GM18519 (cell line): ENCODE results near the gene SEC63.
"Not testable (repeated sequence)": the region's sequence is repeated elsewhere in the genome, so short reads cannot be mapped to it uniquely, and the experiment has no call there.

ENCODE experiments used
- ATAC-seq: cut with Tn5 transposase; IDR thresholded peaks from one replicate; pipeline ENCODE4 v1.9.1; 2021; ENCODE audit warnings: mild to moderate bottlenecking, moderate library complexity; ENCODE audit not compliant: unreplicated experiment, low FRiP score

SEC63 gene

GRCh38 chr6:107973594-107973993 is 15.6 kb upstream of the SEC63 start:
- no peak for ATAC-seq

- ATAC-seq: no peak
Measured at GRCh38 chr6:107972413-107973096, 14.5 kb upstream of the SEC63 start.

DNA sequence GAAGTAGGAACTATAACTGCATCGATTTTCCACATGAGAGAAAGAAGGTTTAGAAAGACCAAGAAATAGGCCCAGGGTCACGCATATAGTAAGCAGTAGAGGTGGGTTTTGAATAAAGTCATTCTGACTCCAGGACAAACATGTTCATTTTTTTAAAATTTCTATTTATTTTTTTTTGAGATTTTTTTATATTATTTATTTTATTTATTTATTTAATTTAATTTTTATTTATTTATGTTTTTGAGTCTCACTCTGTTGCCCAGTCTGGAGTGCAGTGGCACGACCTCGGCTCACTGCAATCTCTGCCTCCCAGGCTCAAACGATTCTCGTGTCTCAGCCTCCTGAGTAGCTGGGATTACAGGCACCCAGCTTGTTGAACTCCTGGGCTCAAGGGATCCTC is 13.2 kb upstream of the SEC63 start:
- no peak for ATAC-seq

DNA sequence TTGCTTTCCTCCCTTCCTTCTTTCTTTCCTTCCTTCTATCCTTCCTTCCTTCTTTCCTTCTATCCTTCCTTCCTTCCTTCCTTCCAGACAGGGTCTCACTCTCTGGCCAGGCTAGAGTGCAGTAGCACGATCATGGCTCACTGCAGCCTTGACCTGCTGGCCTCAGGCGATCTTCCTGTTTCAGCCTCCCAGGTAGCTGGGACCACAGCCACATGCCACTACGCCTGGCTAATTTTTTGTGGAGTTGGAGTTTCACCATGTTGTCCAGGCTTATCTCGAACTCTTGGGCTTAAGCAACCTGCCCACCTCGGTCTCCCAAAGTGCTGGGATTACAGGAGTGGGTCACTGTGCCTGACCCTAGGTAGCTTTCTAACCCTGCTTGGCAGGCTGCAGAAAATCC is 12.2 kb upstream of the SEC63 start:
- ATAC-seq: no peak

DNA sequence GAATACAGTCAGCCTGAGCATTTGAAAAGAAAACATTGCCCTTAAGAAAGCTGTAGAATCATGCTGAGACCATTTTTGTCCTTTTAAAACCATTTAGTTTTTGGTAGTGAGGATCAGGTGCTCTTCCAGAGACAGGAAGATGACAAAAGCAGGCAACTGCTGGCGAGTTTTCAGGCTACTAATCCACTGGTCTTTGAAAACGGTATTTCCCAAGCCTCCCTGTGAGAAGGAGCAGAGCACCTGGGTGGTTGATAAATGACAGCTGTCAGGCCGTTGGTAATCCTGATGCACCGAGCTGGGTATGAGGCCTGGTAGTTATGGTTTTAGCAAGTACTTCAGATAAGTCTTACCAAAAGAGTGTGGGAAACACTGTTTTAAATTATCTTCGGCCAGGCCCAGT is 10.1 kb upstream of the SEC63 start:
- ATAC-seq: no peak

DNA sequence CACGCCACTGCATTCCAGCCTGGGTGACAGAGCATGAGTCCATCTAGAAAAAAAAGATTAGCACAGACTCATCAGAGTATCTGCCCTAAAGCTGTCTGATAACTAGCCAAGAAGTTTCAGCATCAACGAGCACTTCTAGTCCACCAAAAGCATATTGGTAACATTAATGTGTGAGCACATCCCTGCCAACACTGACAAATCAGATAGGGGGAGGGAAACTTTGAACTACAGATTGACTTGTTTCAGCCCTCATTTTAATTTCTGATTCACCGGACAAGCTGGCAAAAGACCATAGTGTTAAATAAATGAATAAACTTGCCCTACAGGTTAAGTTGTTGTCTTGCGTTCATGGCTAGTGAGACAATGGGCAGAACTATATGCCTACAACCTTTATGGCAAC is 7.7 kb upstream of the SEC63 start:
- ATAC-seq: no peak

DNA sequence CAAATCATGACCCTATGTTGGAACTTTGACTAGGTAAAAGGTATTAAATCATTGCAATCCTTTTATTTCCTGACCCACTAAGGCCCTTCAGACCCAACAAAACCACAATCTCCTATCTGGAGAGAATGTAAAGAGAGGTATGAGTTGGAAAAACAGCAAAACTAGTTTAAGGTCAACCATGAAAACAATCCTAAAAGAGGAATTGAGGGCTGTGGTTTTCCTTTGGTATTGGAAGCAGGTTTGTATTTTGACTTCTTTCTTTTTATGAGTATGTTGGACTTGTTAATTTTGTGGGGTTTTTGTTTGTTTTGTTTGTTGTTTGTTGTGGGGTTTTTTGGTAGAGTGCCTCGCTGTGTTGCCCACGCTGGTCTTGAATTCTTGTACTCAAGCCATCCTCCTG is 4.7 kb upstream of the SEC63 start:
- no peak for ATAC-seq

GRCh38 chr6:107959392-107959791 is 1.4 kb upstream of the SEC63 start:
- ATAC-seq: no peak

- not testable (repeated sequence) for ATAC-seq
Measured at GRCh38 chr6:107958689-107959362, 818 bp upstream of the SEC63 start.

GRCh38 chr6:107957308-107957908 is 600 bp downstream of the SEC63 start:
- peak; percentile 4 for ATAC-seq

DNA sequence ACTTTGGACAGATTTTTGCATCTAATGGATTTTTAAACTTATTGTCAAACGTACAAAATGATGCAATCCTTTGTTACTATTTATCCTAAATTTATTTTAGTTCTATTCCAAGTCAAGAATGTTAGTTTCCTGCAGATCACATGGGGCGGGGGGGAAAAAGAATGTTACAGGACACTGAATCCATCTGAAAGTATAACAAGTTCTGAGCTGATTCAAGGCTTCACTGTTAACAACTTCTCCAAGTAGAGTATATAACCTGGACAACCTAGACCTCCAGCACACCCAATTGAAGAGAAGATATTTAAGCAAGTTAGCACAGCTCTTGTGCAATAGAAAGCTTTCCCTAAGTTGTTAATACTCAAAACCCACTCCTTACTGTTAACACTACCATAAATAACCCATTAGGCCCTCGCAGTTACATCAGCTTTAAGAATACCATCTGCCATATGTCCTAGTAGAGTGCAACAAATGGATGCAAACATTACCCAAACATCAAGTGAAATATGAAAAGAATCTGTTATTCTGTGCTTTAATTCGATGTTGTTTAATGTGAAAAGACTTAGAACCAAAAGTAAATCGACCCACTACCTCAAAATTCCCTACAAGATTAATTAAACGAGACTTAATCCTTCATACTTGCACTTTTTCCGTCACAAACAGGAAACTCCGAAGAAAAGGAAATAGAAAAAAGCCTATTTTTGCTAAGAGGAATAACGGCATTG is 1.3 kb downstream of the SEC63 start:
- no peak for ATAC-seq

- no peak for ATAC-seq
Measured at GRCh38 chr6:107956181-107956580, 1.8 kb downstream of the SEC63 start.

GRCh38 chr6:107953858-107954414 is 4.1 kb downstream of the SEC63 start:
- not testable (repeated sequence) for ATAC-seq

DNA sequence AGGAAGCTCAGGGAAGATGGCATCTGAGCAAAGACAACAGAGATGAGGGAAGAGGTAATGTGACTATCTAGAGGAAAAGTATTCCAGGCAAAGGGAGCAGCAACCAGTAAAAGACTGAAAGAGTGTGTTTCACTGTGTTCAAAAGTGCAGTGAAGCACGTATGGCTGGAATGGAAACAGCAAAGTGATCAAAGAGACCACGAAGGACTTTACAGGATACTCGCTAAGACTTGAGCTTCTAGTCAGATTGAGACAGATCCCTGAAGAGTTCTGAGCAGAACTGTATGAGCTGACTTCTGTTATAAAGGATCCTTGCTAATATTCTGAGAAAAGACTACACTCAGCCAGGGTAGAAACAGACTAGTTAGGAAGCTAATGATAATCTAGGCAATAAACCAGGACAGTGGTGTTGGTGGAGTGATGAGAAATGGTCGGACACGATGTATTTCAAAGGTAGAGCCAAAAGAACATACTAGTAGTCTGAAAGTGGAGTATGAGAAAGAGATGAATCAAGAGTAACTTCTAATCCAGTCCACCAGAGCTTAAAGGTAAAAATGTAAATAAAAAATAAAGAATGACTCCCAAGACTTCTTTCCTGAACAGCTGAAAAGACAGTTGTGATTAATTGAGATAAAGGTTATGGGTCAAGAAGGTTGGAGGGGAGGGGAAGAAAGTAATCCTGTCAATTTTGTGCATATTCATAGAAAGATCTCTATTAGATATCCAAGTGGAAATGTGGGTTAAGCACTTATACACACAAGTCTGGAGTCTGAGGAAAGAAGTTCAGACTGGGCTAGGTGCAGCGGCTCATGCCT is 14.2 kb downstream of the SEC63 start:
- no peak for ATAC-seq

- ATAC-seq: no peak
Measured at GRCh38 chr6:107942142-107942541, 15.9 kb downstream of the SEC63 start.

- no peak for ATAC-seq
Measured at GRCh38 chr6:107941627-107942026, 16.4 kb downstream of the SEC63 start.

GRCh38 chr6:107941199-107941598 is 16.8 kb downstream of the SEC63 start:
- no peak for ATAC-seq

GRCh38 chr6:107936910-107937292 is 21.1 kb downstream of the SEC63 start:
- not testable (repeated sequence) for ATAC-seq

GRCh38 chr6:107936162-107936909 is 21.7 kb downstream of the SEC63 start:
- no peak for ATAC-seq
